ENCODE results near the gene SH3GLB2.
A peak's percentile ranks its signal among the peaks of the same experiment; 100 is the strongest.
"Not testable (repeated sequence)": the region's sequence is repeated elsewhere in the genome, so short reads cannot be mapped to it uniquely, and the experiment has no call there.

The SH3GLB2 gene

DNA sequence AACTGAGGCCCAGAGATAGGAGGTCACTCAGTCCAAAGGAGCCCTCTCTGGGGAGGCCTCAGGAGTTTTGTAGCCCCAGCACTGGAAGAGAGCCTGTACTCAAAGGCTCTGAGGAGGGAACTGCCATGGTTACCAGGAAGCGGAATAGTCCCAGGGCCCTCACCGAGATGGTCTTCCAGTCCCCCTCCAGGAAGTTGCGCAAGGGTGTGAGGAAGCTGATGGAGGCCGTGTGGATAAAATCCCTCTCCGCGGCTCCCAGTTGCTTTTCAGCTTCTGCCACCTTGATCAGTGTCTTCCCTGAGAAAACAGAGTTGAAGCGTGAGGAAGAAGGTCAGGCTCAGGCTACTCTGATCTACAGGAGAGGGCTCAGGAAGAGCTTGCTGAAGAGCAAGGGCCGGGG, 13.5 kb downstream of the SH3GLB2 start:
- DNase-seq (ENCODE audit: low spot score) = no peak

DNA sequence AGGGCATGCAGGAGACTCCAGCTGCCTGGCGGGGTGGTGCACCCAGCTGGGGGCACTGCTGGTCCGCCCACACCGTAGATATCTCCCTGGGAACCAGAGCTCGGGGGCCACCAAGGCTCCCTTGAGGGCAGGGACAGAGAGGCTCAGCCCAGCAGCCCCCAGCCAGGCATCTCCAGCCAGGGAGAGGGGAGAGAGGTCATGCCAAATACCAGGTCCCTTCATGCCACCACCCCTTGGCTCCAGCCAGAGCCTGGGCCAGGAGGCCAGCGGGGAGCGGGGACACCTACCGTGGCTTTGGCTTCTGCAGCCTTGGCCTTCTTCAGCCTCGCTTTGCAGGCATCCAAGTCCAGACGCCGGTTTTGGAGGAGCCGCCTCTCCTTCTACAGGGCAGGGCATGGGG, 14.0 kb downstream of the SH3GLB2 start:
- DNase-seq (ENCODE audit: low spot score) = no peak

DNA sequence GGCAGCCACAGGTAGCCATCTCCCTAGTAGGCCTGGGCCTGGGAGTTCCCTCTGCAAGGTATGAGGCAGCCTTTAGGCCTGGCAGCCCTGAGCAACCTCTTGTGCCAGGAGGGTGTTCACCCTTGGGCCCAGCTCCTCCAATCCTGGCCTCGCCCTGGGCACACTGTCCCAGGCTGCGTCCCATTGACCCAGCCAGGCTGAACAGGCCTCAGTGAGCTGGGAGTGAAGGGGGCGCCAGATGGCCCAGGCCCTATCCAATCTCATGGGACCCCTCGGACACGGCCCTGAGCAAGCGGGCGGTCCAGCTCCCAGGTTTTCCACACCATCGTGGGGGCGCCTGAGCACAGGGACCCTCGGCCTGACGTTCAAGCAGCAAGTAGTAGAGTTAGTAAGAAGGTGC, 14.5 kb downstream of the SH3GLB2 start:
- no peak for DNase-seq (ENCODE audit: low spot score)

DNA sequence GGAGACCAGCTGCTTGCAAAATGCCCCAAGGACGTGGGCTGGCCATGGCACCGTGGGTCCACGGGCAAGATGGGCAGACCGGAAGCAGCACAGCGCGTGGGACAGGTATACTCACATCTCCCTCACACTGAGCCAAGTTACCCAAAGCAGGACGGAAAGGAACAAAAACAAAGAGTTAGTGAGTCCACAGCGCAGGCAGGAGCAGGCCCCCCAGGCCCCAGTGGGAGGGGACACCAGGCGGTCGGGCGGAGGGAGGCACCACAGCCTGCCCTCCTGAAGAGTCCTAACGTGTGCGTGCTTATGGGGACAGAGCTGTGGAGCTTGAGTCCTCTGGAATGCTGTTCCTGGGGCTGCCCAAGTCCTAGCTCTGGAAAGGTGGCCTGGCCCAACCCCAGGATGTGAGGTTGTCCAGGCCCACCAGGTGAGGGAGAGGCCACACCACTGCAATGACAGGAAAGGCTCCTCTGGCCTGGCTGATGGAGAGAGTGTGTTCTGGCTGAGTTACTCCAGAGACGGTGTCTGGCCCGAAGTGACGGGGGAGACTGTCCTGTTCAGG, 15.2 kb downstream of the SH3GLB2 start:
- DNase-seq (ENCODE audit: low spot score) = no peak

DNA sequence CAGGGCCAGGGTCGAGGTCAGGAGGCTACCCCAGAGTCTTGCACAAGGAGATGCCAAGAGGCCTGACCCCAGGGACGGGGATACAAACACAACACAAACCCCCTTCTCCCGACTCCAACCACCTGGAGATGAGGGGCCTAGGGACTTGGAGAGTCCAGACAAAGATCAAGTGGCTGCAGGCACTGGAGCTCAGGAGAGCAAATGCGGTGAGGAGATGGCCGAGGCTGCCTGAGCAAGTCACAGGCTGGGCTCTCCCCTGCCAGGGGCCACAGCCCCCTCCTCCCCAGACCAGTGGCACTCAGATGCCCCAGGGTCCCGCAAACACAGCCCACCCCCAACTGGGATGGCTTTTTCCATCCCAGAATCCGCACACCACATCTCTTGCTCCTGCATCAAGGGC, 15.8 kb downstream of the SH3GLB2 start:
- DNase-seq (ENCODE audit: low spot score) = no peak

DNA sequence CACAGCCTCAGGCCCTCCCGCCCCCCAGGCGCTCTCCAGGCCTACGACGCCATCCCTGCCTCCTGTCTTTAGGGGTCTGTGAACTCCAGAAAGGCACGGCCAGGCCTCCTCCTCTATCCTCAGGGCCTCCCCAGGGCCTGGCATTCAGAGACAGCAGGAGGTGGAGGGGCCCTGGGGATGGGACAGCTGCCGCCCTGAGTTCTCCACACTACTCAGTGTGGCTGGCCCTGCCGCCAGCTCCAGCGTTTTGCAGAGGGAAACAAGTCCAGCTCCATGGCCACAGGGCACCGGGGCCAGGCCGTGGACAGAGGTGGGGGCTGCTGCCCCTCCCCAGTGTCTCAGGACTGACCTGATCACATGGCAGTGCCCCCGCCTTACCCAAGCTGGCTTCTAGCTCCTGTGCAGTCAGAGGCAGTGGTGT, 16.4 kb downstream of the SH3GLB2 start:
- no peak for DNase-seq (ENCODE audit: low spot score)

DNA sequence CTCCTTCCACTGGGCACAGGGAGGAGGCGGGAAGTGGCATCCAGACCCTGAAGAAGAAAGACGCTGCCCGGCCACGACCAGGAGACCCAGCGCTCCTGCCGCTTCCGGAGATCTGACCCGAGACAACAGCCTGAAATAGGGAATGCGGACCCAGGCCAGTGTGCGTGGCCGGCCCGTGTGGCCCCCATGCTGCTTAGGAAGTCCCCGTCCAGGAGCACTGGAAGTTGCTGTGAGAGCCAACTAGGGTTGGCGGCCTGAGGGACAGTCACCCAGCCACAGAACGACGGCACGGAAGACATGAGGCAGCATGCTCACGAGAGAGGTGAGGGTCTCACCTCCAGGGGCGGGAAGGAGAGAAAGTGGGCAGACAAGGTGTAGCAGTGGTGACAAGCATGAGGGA, 17.0 kb downstream of the SH3GLB2 start:
- no peak for DNase-seq (ENCODE audit: low spot score)

DNA sequence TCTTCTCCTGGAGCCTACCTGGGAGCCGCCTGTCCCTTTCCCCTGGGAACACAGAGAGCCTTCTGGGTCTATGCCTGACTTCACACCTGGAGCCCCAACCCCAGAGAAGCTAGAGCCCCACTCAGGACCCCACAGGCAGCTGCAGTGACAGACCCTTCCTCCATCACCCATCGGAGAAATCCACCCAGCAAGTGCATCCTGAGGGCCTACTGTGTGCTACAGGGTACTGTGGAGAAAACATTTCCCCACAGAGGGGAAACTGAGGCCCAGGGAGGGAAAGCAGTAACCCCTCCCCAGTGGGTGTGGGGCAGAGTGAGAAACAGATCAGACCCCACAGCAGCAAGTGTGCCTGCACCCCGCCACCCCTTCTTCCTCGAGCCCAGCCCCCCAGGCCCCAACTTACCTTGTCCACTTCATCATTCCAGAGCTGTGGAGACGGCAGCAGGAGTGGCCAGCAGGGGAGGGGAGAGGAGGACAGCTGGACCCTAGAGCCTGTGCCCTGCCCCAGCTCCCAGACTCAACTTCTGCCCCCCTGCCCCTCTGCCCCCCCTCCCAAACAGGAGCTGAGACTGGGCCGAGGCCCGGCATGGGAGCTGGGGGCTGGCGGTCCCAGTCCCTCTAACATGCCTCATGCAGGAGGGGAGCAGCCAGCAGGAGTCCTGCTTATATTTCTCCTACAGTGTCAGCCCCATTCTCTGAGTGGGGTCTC, 17.7 kb downstream of the SH3GLB2 start:
- DNase-seq (ENCODE audit: low spot score) = no peak

DNA sequence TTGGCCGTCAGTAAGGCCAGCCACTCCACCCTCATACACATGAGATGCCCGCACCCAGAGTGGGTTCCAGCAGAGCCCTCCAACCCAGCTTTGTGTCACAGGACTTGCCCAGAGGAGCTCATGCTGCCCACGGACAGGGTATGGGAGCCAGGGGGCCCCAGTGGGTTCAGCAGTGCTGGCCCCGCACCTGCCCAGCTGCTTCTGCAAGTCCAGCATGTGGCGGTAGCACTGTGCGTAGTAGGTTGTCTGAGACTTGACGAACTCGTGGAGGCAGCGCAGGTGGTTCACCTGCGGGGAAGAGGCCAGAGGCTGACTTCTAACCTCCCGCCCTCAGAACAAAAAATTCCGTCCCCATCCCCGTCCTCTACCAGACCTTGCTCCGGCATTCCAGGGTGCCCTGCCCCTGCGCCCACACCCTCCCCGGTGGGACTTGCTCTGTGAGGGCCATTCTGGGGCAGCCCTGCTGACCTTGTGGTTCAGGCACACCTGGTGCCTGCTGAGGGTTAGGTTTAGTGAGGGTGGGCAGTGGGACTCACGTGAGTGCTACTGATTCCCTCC, 18.5 kb downstream of the SH3GLB2 start:
- DNase-seq (ENCODE audit: low spot score) = no peak

DNA sequence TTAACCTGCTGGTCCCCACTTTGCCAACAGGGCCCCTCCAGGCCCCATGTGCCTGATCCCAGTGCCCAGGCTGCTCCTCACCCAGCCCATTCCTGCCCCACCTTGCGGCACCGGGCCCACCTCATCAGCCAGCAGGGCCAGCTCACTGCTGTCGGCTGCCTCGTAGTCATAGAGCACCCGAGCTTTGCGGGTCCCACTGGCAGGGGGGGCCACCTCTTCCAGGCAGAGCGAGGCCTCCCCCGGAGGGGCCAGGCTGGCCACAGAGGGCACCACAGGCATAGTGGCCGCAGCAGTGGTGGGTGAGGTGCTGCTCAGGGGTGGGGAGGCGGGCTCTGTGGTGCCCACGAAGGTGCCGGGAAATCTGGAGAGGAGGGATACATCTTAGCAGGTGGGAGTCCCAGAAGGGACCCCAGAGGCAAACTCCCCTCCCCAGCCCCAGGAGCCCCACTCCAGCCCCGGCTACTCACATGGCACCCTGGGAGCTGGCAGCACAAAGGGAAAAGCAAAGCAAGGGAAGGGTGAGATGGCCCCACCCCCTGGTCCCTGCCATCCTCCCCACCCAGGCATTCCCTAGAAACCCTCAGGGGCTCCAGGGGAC, 19.0 kb downstream of the SH3GLB2 start:
- no peak for DNase-seq (ENCODE audit: low spot score)

DNA sequence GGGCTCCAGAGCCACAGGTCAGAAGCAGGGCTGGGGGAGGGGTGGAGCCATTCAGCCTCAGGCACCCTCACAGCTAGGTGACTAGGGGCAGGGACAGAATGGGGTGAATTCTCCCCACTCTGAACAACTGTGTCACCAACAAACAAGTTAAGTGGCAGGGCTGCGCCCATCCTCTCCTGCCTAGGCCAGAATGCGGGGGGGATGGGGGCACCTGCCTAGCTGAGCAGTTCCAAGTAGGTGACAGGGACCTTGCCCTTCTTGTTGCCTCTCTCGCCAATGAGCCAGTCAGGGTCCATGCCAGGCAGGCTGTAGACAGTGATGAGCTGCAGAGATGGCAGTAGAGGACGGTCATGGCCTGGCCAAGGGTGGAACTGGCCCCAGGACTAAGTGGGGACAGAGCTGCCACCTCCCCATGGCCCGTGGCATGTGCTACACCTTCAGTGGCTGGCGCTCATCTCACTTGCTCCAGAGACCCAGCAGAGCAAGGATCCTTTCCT, 19.6 kb downstream of the SH3GLB2 start:
- DNase-seq (ENCODE audit: low spot score) = no peak

DNA sequence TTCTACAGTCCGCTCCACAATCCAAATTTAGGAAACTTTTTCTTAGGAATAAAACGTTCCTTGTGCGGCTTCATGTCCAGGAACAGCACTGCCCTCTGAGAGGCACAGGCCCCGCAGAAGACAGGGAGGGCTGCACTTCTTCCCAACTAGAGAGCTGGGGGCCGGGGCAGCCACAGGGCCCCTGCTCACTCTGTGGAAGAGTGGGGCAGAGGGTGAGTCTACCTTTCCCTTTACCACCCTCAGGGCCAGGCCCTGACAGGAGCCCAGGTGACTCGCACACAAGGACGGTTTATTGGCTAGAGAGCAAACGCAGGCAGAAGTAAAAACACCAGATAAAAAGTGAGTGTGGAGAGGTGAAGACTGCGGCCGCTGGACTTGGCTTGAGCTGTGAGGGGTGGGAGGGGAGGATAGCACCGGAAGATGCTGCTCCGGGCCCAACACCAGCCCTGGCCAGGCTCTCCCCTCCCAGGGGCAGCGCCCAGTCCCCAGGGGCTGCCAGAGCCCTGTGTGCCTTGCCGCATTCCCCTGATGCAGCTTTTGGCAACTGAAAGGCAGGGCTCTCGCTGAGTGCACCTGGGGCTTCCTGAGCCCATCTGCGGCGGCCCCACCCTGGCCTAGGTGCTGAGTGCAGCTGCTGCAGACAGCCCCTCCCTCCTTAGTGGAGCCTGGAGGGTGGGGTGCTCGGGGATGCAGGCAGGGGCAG, 20.2 kb downstream of the SH3GLB2 start:
- DNase-seq (ENCODE audit: low spot score) = no peak

DNA sequence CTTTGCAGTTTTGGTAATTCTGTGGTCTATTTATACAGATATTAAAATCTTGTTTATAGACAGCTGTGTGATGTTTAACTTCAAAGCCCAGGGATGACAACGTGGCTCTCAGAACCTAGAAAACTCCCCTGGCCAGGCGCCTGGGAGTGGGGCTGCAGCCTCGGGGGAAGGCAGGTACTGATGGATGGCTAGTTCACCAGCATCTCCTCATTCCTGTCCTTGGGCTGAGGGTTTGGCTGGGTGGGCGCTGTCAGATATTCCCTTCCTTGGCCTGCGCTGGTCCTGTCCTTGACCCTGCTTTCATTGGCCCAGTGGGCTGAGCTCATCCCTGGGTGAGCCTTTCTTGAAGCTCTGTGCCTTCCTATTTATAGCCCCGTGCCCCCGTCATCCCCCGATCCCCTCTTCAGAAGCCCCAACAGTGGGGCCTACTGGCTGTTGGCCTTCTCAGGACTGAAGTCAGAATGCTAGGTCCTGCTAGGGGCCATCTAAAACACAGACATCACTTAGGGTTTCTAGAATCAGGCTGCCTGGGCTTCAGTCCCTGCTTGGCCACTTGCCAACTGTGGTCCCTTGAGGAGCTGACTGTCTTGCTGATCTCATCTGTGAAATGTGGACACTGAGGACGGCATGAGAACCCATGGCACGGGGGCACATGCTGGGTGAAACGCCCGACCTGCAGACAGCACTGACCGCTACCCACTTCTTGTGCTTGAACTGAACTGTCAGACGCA, 20.9 kb downstream of the SH3GLB2 start:
- no peak for DNase-seq (ENCODE audit: low spot score)

DNA sequence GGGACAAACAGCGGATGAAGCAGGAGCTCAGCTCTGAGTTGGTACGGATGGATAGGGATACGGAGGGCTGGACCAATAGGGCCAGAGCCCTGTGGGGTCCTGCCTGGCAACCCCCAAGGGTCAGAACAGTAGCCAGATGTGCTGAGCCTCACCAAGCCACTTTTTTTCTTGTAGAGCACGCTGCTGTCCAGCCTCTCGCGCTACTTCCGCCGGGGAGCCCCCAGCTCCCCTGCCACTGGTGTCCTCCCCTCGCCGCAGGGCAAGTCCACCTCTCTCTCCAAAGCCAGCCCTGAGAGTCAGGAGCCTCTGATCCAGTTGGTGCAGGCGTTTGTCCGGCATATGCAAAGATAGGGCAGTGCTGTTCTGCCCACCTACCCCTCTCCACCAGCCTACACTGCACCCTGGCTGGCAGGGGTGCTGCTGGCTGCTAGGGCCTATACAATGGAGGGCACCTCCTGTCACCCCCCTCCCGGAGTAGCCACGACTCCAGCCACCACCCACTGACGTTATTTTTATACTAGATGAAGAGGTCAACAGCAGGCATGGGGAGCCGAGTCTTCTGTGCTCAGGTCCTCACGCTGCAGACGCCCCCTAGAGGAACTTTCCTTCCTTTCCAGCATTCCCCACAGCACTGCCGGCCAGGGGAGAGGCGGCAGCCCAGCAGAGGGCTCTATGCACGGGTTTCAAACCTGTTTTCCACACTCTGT, 21.6 kb downstream of the SH3GLB2 start:
- DNase-seq (ENCODE audit: low spot score) = peak; percentile 72

DNA sequence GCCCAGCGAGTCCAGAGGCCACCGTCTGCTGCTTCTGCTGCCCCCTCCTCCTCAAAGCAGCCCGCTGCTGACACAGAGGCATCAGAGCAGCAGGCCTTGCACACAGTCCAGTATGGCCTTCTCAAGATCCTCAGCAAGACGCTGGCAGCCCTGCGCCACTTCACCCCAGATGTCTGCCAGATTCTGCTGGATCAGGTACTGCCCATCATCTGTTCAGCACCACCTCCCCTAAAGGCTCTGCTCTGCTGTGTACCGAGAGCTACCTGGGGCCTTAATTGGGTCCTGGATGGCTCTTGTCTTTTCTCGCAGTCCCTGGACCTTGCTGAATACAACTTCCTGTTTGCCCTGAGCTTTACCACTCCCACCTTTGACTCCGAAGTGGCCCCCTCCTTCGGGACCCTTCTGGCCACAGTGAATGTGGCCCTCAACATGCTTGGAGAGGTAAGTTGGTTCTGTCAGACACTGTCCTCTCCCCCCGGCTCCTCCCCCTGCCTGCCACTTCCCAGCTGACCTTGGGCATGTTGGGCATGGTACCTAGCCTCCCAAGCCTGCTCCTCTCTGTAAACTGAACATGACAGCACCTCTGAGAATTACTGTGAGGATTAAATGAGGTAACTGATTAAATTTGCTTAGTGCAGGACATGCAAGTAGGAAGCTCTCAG, 22.7 kb downstream of the SH3GLB2 start:
- DNase-seq (ENCODE audit: low spot score) = no peak

DNA sequence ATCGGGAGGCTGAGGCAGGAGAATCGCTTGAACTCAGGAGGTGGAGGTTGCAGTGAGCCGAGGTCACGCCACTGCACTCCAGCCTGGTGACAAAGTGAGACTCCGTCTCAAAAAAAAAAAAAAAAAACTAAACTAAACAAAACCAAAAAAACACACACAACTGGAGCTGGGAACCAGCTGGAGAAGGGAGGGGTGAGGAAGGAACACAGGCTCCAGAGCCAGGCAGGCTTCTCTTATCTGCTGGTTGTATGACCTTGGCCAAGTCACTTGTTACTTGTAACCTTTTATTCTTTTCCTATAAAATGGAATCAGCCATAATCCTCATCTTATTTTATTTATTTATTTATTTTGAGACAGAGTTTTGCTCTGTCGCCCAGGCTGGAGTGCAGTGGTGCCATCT, 24.0 kb downstream of the SH3GLB2 start:
- not testable (repeated sequence) for DNase-seq (ENCODE audit: low spot score)

DNA sequence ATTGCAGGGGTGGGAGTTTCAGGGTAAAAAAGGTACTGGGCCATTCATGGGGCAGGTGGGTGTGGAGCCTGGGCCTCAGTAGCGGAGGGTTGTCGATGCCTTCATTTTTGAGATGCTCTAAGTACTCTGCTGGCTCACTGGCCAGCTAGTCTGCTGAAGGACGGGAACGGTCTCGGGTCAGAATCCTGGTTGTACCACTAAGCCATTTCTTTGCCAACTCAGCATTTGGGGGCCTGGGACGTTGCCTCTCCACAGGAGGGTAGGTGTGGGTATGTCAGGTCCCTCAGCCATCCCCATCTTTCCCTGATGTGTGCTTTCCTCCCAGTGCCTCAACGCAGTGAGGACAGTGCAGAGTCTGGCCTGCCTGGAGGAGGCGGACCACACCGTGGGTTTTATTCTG, 25.1 kb downstream of the SH3GLB2 start:
- DNase-seq (ENCODE audit: low spot score) = no peak

DNA sequence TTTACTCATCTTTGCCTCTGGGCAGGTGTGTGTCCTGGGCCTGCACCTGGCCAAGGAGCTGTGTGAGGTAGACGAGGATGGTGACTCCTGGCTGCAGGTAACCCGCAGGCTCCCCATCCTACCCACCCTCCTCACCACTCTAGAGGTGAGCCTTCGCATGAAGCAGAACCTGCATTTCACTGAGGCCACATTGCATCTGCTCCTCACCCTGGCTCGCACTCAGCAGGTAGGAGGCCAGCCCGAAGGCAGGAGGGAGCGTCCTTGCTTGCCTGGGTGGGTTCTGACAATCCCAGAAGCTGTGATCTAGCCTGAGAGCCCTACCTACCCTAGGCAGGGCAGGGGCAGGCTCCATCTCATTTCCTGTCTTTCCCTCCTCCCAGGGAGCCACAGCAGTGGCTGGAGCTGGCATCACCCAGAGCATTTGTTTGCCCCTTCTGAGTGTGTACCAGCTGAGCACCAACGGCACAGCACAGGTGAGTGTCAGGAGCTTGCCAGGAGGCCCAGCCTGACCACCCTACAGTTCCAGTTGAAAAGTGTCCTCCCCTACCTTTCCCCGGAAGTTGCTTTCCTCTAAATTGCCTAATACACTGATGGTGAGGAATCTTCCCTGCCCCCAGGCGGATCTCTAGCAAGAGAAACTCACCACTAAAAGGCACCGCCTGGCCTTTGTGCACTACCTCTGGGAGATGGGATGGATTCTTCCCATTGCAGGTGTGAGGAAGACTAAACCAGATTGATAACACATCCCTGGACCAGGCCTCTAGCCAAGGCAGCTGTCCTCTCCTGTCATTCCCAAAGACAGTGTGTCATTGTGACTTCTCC, 26.4 kb downstream of the SH3GLB2 start:
- DNase-seq (ENCODE audit: low spot score) = no peak

DNA sequence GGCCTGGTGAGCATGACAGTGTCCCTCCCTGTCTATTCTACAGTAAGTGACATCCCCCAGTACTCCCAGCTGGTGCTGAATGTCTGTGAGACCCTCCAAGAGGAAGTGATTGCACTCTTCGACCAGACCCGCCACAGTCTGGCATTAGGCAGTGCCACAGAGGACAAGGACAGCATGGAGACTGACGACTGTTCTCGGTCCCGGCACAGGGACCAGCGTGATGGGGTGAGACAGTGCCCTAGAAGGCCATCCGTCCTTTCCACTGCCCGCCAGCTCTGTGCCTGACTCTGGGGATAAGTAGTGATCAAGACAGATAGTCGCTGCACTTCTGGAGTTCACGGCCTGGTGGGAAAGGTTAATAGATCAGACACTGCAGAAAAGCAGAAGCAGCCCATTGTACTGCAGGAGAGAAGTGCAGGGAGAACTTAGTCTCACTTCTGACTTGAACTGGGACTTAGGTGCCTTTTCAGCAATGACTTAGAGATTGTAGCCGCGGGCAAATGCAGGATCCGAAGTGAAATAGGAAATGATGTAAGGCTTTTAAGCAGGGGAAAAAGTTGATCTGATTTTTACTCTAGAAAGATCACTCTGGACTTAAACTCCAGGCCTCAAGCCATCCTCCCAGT, 28.4 kb downstream of the SH3GLB2 start:
- DNase-seq (ENCODE audit: low spot score) = no peak

Data from ecto neural progenitor cell (in vitro differentiated cells).